HG03460 (cell line): ENCODE results near the gene GMPR2.
"Not testable (repeated sequence)": the region's sequence is repeated elsewhere in the genome, so short reads cannot be mapped to it uniquely, and the experiment has no call there.

Experiments
- ATAC-seq: cut with Tn5 transposase; IDR thresholded peaks from one replicate; pipeline ENCODE4 v1.9.1; 2021; ENCODE audit not compliant: unreplicated experiment

GMPR2 gene

DNA sequence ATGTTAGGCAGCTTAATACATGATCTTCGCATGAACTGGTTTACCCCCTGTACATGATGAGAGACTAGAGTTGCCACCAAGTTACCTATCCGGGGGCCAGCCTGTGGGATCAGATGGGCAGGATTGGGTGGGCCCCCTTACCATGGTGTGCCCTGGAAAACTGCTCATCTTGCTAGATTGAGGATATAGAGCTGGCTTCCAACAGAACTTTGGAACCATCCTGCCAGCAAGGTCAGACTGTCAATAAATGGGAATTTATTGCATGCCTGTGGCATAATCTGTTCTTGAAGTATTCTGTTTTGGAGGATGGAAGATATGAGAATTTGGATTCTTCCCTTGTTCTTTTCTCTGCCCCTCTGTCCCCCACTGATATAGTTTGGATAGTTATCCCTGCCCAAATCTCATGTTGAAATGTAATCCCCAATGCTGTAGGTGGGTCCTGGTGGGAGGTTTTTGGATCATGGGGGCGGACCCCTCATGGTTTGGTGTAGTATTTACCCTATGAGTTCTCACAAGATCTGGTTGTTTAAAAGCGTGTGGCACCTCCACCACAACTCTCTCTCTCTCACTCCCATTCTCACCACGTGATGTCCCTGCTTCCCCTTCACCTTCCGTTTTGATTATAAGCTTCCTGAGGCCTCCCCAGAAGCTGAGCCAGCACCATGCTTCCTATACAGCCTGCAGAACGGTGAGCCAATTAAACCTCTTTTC is 33.8 kb upstream of the GMPR2 start:
- no peak for ATAC-seq

GRCh38 chr14:24202538-24202937 is 30.2 kb upstream of the GMPR2 start:
- not testable (repeated sequence) for ATAC-seq

DNA sequence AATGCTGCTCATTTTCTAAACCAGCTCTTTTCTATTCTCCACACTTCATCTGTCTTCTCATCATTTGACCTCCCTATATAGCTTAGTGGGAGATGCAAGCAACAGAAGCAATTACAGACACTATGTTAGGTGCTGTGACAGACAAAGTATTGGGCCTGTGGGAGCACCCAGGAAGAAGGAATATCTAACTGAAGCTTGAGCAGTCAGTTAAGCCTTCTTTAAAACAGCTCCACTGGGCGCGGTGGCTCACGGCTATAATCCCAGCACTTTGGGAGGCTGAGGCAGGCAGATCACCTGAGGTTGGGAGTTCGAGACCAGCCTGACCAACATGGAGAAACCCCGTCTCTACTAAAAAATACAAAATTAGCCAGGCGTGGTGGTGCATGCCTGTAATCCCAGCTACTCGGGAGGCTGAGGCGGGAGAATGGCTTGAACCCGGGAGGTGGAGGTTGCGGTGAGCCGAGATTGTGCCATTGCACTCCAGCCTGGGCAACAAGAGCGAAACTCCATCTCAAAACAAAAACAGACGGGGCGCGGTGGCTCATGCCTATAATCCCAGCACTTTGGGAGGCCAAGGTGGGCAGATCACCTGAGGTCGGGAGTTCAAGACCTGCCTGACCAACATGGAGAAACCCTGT is 29.4 kb upstream of the GMPR2 start:
- ATAC-seq, result not testable (repeated sequence)

- no peak for ATAC-seq
These were observed 28.3 kb upstream of the GMPR2 start for GRCh38 chr14:24204163-24205146.

DNA sequence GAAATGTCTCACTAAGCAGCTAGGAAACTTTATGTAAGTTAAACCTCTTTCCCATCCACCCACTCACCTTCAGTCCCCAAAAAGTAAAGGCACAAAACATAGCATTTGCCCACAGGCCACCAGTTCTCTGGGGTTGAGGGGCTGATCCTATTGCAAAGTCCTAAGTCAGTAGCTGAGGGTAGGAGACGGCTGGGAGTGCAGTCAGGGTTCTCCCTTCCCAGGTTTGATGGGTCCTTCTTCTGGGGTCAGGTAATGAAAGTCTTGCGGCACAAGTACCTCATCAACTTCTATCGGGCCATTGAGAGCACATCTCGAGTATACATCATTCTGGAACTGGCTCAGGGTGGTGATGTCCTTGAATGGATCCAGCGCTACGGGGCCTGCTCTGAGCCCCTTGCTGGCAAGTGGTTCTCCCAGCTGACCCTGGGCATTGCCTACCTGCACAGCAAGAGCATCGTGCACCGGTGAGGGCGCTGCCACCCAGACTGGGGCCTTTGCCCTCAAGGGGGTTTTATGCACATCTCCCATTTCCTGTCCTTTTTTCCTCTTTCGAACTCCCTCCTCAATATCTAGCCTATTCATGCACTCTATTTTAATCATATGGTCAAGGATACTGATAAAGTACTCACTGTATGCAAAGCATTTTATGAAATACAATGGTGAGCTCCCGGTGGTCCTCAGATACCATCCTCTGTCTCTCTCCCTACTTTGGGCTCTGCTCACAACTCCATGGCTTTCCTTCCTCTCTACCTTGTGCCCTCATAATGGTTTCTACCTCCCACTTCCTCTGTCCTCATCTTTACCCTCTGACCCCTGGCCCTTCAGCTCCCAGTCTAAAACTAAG is 26.2 kb upstream of the GMPR2 start:
- no peak for ATAC-seq

DNA sequence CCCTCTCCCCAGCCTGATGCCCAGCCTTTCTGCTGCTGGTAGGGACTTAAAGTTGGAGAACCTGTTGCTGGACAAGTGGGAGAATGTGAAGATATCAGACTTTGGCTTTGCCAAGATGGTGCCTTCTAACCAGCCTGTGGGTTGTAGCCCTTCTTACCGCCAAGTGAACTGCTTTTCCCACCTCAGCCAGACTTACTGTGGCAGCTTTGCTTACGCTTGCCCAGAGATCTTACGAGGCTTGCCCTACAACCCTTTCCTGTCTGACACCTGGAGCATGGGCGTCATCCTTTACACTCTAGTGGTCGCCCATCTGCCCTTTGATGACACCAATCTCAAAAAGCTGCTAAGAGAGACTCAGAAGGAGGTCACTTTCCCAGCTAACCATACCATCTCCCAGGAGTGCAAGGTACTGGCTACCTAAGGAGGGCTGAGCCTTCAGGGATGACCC is 25.6 kb upstream of the GMPR2 start:
- ATAC-seq, result no peak

GRCh38 chr14:24207625-24208024 is 25.1 kb upstream of the GMPR2 start:
- ATAC-seq, result no peak

GRCh38 chr14:24211311-24211710 is 21.4 kb upstream of the GMPR2 start:
- no peak for ATAC-seq

DNA sequence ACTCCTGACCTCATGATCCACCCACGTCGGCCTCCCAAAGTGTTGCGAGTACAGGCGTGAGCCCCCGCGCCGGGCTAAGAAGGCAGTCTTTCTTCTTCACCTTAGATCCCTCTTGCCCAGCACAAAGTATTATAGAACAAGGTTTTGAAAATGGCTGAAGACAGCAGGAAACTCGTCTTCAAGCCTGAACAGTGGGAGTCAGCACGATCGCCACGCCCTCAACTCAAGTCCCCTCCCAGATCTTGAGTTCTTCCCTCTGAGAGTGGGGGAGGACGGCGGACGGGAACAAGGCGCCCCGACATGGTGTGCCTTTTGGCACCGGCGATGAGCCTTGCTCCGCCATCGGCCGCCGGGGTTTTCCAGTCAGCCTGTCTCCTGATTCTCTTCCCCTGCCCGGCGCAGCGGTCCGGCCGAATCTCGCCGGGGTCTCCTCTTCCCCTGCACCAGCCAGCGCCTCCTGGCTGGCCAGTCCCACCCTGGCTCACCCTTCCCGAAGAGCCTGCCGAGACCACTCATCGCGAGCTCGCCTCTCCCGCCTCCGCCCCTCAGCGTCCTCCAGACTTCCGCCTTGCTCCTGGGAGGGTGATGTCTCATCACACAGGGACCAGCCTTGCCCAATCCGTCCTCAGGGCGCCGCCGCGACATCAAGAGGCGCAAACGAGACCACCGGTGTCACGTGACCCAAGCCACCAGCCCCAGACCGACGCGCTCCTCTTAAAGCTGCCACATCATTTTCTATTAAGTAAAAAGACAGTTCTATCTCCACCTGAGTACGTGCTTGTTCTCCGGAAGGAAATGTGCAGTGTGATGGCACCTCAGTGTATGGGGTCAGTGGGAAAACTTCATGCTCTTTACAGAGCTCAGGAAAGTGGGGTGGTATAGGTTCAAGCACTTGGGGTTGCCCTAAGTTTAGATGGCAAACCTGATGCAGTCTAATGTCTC is 19.5 kb upstream of the GMPR2 start, which contains the start of gene CHMP4A:
Gene CHMP4A, minus strand, starts transcription at position 565 of the 942 bp plus-strand sequence. Its CDS starts 49 bp downstream, at position 516.
- ATAC-seq, result peak; percentile 83

- no peak for ATAC-seq
These were observed 18.7 kb upstream of the GMPR2 start for GRCh38 chr14:24213866-24214662.

DNA sequence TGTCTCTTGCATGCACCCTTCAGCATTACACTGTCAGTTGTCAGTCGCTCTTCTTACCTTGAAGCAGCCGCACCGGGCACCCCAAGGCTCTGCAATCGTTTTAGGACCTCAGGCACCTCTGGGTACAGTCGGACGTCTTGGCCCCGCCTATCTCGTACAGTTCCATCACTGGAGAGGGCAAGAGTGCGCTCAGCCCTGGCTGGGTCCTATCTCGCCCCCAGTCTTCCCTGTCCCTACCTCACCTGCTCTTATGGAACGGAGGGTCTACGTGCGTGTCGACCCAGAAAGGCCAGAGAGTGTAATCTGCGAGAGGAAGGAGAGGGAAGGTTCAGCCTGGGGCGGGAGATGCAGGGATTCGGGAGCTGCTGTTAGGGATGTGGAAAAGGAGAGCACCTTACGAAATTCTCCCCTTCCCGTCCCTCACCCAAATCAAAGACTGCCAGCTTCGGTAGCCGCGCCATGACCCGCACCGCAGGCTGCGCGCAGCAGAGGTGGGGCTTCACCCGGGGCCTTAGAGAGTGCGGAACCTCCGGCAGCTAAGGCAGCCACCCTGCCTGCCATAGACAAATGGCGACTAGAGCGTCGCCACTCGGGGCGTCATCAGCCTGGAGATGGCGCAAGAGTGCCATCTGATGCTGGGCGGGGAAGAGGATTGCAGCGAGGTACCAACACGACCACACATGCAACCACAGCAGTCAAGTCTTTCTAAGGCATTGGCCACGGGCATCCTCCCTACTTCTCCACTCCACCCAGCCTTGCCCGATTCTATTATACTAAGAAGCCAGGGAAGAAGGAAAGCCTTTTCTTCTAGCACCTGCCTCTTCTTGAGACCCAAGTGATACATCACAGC is 17.0 kb upstream of the GMPR2 start, which contains the start of gene MDP1:
Gene MDP1, minus strand, starts transcription at position 572 of the 850 bp plus-strand sequence. Its CDS starts 111 bp downstream, at position 461.
- peak; percentile 61 for ATAC-seq

DNA sequence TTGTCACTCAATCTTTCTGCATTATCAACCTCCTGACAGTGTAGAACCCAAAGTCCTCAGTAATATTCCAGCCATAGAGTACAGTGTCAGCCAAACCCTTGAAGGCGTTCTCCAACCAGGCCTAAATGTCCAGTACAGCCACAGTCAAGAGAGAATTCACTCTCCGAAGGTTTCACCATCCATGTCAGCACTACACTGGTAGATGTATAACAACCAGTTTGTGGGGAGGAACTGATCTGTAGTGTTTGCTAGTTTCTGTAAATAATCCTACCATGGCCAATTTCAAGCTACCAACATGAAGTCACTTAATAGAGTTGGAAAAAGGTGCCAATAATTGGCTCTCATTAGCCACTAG is 16.4 kb upstream of the GMPR2 start:
- ATAC-seq, result no peak

- not testable (repeated sequence) for ATAC-seq
These were observed 15.9 kb upstream of the GMPR2 start for GRCh38 chr14:24216876-24217275.

- no peak for ATAC-seq
These were observed 13.6 kb upstream of the GMPR2 start for GRCh38 chr14:24219080-24219479.

GRCh38 chr14:24219521-24219920 is 13.2 kb upstream of the GMPR2 start:
- no peak for ATAC-seq

DNA sequence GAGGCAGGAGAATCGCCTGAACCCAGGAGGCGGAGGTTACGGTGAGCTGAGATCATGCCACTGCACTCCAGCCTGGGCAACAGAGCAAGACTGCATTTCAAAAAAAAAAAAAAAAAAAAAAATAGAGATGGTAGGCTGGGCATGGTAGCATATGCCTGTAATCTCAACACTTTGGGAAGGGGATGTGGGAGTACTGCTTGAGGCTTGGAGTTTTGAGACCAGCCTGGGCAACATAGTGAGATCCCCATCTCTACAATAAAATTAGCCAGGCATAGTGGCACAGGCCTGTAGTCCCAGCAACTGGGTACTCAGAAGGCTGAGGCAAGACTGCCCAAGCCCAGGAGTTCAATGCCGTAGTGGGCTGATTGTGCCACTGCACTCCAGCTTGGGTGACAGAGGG is 9.7 kb upstream of the GMPR2 start:
- not testable (repeated sequence) for ATAC-seq

- no peak for ATAC-seq
These were observed 8.1 kb upstream of the GMPR2 start for GRCh38 chr14:24224618-24225071.
